HG02973 (cell line): ENCODE data around the gene PNPLA5.

Source experiments
- ATAC-seq: cut with Tn5 transposase; IDR thresholded peaks from one replicate; pipeline ENCODE4 v1.9.1; 2021; ENCODE audit warnings: moderate library complexity; ENCODE audit not compliant: unreplicated experiment

PNPLA5 gene

DNA sequence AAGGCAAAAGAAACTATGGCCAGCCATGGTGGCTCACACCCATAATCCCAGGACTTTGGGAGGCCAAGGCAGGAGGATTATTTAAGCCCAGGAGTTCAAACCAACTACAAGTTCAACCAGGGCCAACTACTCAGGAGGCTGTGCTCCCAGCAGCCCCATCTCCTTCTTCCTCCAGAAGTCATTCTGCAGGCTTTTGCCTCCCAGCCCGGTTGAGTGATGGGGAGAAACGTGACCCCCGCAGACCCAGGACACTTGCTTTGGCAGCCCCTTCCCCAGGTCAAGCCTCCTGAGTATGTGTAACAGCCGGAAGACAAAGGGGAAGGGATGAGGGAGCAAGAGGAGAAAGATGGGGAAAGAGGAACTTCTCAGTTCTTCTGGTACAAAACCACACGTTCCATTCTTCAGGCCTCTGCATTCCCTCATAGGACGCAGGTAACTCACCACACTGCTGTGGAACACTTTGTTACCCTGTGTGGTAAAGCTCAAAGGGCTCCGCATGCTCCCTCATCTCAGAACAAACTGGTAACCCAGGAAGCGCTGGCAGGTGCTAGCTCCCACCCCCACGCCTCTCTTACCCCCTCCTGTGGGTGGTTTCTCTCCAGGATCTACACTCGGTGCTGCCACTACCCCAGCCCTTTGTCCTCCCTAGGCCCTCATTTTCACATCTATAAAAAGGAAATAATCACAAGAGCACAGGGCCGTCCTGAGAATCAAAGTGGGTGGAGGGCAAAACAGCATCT lies 33.5 kb downstream of the PNPLA5 start:
- no peak for ATAC-seq

DNA sequence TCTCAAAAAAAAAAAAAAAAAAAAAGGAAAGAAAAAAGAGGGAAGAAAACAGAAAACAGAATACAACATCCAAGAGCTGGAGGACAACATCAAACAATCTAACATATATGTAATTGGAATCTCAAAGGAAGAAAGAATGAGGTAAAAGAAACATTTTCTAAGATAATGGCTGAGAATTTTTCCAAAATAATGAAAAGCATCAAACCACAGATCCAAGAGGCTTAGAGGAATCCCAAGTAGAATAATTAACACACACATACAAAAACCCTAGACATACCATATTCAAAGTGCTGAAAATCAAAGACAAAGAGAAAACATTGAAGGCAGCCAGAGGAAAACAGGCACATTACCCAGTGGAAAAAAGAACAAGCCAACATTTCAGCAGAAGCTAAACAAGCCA lies 34.4 kb downstream of the PNPLA5 start:
- ATAC-seq, result no peak

DNA sequence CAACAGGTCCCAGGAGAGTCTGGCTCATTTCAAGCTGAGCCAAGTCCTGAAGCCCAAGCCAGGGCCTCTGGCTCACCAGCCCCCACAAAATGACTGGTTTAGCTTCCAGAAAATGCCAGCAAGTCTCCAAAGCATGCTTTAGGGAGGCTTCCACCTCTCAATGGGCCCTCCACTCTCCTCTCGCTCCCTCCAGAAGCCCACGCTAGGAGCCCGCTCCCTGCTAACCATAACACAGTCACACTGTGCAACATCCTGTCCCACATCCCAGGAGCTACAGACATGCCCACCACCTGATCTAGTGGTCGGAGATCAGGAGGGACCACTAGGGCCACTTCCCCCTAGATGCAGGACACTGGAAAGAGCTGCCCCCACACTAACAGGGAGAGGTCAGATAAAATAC lies 36.4 kb downstream of the PNPLA5 start:
- no peak for ATAC-seq

DNA sequence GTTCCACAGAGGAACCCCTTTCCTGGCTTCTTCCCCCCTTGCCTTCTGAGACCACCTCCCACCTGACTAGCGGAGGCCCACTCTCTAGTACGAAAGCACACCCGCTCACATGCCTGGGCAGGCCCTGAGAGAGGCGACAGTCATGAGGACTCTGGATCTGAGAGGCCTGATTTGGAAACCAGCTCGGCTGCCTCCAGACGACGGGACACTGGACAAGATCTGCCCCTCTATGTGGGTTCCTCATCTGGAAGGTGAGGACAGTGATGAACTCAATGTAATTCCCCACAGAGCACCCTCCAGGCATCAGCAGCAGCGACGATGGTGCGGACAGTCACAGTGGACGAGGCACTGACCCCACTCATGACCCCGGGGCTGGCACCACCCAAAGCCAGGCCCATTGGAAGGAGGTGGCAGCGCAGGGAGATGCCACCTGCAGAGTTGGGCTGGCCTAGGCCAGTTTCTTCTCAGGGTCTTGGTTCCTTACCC lies 37.0 kb downstream of the PNPLA5 start:
- ATAC-seq, result no peak

DNA sequence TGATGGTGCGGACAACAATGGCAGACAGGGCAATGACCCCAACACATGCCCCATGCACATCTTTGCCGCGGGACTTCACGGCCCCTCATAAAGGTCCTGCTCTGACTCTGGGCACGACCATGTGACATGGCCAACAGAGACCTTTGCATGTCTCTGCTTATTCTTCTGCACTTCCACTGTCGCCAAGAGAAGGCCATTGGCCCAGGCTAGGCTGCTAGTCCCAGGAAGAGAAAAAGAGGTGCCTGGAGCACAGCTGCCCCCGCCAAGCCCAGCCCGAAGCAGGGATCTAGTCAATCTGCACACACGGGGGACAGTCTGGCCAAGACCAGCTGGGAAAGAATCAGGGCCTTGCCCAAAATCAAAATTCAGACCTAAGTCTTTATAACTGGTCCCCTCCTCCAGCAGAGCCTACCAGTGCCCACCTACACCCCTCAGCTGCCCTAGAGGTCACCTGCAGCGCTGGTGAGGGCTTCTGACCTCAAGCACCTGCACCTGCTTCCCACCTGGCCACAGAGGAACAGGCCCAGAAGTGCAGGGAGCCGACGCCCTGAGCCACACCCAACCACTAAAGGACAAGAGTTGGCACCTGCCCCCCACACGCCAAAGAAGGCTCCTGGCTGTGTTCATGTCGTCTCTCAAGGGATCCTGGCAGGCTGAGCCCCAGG lies 37.6 kb downstream of the PNPLA5 start:
- no peak for ATAC-seq

DNA sequence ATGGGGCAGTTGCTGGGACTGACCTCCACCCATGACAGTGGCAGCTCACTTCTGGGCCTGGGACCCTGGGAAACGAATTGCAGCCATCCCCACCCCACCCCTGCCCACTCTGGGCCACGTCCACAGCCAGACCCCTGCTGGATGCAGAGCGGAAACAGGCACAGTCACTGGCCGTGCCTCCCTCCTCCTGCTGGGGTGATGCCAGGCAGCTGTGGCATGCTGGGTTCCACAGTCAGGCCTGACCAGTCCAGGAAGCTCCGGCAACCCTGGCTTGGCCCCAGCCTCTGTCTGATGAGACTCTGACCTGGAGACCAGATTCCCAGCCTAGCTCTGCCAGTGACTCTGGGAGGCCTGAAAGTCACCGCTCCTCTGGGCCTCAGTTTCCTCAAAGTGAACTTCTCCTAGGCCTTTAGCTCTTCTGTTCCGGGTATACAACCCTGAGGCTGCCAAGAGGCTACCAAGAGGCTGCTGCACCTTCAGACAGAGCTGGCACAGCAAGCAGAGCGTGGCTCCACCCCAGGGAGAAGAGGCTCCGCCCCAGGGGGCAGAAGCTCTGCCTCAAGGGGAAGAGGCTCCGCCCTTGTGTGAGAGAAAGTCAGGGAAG lies 38.4 kb downstream of the PNPLA5 start:
- ATAC-seq, result no peak

DNA sequence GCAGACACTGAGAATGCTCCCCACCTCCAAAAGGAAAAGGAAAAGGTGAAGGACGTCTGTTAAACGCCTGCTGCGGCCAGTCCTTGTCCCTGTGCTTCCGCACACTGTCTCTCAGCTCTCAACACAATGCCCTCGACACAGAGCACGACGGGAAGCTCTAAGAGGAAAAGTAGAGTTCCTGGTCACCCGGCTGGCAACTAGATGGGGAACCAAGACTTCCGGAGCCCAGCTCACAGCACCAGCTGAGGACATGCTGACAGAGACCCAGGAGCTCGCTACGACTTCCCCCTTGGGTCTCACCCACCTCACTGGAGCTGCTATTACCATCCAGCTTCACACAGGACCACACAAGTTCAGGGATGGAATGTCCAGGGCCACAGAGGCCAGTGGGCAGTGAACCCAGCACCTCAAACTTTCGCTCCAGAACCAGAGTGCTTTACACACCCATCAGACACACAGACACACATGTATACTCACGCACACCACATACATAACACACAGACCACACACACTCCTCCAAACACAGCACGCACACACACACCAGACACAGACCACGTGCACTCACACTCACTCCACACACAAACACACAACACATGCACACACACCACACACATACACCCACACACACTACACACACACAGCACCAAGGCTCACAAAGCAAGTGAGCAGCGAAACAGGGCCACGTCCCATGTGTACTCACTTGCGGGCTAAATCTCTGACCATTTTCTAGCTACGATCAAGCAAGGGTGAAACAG lies 39.1 kb downstream of the PNPLA5 start:
- no peak for ATAC-seq

DNA sequence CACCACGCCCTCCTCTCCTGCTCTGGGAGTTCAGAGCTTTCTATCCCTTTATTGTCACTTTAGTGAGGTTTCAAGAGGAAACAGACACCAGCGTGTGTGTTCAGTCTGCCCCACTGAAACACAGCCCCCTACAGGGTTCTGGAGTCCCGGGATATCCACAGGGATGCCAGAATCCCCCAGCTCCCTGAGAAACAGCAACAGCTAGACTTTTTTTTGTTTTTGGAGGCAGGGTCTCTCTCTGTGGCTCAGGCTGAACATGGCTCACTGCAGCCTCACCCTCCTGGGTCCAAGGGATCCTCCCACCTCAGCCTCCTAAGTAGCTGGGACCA lies 39.9 kb downstream of the PNPLA5 start:
- no peak for ATAC-seq

DNA sequence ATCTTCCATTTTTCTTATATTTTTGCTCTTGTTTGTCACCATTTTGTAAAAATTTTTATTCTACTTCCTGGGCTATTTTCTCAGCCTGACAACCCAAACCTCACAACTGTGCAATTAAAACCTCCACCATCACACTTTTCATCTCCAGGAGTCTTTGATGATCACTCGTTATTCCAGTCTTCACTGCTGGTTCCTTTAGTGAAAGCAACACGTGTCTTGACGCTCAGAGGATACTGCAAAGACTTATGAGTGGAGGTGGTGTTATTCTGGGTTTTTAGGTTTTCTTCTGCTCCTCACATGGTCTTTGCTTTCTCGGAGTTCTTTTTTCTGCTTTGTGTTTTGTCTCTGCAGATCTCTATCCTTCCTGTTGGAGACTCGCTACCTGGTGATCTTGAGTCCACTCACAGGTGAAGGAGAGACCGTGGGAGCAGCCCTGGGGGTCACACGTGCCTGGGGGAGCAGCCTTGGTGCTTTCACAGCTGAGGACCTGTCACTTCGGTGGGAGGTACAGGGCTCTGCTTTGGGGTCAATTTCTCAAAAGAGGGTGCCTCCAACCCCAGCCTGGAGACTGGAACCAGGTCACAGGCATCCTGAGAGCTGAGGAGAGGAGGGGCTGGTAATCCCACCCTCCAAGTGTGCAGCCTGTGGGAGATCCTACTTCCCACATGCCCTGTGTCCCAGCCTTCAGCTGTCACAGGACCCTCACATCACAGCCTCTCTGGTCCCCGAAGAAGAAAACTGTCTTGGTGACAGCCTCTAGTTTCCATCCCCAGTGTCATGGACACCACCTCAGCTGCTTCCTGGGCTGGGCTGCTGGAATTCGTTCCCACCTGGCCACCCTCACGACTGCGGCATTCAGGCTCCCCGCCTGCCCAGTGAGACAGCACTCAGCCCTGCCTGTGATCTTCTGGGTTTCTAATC lies 40.5 kb downstream of the PNPLA5 start:
- no peak for ATAC-seq

DNA sequence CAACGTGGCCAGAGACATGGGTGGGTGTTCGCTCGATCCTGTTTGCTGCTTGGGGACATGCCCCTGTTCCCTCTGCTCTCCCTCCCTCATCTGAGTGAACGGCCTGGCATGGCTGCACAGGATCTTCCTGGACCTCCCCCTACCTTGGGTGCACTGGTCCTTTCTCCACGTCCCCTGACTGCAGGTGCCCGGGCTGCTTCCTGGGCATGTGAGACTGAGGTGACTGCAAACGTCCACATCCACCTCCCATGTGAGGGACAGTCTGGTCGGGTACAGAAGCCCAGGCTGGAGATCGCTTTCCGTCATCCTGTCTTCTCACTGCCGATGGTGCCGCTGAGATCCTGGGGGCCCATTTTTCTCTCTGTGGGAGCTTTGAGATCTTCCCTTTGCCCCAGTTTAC lies 41.3 kb downstream of the PNPLA5 start:
- no peak for ATAC-seq

DNA sequence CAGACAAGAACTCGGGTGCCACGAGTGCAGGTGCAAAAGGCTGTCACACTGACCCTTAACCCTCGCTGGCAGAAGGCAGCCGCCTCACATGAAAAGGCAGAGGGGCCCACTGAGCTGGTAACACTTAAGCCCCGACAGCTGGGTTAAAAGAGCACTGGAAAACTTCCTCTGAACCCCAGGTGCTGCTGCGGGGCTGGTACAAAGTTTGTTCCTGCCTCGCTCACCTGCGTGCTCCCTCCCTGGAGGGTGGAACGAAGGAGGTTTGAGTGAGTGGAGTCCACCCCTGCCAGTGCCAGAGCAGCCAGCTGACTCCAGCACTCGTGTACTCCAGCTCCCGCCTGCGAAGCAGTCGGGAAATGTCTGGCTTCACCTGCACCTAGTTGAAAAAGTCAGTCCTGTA lies 42.1 kb downstream of the PNPLA5 start:
- no peak for ATAC-seq

DNA sequence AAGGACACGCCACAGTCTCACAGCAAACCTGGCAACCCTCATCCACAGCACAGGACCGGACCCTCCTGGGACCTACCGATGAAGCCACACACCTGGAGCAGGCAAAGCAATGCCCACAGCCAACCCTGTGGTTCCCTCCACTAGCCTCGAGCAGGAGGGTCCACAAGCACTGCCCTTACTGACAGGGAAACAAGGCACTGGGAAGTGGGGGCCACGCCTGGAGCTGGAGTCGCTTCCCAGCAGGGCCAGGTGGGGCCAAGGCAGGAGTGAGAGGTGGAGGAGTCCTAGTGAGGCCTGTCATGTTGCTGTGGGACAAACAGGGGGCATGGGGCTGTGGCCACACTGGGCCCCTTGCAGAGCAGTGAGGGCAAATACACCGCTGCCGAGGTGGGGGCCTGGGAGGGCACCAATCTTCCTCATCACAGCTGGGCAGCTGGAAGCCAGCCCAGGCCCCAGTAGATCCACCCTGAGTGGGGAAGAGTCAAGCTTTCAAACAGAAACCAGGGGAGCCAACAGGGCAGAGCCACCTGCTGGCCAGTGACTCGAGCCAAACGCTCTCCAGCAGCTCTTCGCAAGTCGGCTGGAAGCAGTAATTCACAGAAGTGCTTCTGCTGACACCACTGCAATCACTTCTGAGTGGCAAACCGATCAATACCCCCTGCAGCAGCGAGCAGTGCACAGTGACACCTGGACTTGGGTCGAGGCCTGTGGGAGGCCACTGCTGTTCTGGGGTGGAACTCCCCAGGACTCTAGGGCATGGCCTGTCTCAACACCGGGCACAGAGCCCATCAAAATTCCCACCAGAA lies 43.2 kb downstream of the PNPLA5 start:
- ATAC-seq, result no peak

DNA sequence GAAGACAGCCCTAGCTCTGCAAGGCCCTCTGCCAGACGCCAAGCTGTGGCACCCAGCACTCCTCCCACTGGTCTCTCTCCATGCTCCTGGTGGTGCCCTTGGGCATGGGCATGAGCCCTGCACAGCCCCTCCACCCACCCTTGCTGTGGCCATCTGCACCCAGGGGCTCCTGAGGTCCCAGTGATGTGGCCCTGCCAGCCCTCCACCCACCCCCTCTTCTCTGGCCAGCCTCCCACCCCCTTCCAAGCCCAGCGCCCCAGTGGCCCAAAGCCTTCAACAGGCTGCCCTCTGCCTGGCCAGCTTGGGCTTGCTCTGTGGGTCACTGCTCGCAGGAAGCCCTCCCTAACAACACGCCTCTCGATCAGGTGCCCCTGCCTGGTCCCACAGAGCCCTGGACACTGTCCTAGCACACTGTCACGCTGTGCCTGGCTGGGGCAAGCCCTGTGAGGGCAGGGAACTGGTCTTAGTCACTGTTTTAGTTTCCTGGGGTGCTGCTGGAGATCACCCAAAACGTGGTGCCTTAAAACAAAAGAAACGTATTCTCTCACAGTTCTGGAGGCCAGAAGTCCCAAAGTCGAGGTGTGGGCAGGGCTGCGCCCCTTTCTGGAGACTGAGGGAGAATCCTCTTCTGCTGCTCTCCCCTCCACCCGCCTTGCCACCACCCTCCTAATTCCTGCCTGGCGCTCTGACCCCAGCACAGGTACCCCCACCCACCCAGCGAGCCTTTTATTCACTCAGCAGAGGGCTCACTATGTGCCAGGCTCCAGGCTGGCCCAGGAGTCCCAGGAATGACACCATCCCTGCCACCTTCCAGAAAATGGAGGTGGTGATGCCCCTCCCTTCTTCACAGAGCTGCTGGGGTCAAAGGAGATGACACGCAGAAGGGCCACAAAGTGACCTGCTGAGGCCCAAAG lies 44.2 kb downstream of the PNPLA5 start:
- ATAC-seq, result no peak

DNA sequence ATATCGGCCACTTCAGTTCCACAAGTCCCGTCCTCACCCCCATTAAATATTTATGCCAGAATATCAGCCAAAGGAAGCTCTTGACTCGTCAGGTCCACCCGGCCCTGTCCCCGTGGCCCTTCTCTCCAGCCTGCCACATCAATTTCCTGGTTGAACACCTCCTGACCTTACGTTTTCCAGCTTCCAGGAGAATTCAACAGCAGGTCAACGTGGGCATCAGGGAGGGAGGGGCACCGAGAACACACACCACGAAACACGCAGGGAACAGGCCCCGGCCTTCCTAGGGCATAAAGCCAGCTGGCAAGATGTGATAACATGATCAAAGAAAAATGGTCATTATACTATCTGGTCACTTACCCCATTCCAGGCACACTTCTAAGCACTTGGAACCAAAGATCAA lies 44.8 kb downstream of the PNPLA5 start:
- no peak for ATAC-seq

DNA sequence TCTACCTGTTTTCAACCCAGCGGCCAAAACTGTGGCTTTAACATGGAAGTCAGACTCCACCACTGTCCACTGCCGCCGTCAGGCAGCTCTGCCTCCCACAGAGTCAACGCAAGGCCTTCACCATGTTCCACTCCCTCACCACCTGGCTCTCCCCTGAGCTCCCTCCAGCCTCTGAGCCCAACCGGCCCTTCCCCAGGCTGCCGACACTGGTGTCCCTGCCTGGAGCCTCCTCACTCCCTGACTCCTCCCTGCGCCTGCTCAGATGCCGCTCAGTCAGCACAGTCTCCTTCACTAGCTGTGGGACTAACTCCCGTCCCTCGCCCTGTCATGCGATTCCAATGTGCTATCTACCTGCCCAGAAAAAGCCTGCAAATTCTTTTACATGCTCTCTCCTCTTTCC lies 45.8 kb downstream of the PNPLA5 start:
- no peak for ATAC-seq

DNA sequence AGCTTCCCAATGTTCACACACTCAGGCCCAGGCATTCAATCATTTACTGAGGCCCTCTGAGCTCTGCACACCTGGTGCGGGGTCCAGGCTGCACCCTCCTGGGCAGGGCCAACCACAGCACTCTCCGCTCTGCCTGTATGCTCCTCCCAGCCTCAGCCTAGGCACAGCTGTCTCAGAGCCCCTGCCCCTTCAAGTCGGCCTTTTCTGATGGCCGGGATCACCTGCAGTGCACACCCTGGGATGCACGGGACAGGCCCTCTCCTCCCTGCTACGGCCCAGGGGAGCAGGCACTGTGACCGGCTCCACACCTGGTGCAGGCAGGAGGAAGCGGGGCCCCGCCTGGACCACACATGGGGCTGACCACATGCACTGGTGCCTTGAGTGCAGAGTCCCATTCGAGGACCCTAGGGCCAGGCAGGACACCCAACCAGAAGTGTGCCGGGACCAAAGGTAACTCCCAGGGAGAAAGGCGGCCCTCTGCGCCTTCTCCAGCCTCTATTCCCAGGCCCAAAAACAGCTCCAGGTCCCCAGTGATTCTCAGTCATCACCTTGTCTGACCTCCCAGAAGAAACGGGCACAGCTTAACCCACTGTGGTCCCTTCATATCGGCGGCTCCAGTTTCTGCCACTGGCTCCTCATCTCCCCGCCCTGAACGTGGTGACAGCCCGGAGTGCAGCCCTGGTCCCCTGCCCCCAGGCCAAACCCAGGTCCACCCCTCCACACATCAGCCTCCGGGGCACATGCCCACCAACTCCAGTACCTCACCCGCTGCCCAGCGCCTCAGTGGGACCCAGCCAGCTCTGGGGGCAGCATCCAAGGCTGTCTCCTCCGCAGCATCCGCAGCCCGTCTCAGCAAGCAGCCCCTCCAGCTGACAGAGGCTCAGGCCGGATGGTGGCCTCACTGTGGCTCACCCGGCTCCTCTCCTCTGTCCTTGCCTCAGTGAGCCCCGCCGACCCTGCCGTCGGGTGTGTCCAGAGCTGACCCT lies 47.0 kb downstream of the PNPLA5 start:
- no peak for ATAC-seq

DNA sequence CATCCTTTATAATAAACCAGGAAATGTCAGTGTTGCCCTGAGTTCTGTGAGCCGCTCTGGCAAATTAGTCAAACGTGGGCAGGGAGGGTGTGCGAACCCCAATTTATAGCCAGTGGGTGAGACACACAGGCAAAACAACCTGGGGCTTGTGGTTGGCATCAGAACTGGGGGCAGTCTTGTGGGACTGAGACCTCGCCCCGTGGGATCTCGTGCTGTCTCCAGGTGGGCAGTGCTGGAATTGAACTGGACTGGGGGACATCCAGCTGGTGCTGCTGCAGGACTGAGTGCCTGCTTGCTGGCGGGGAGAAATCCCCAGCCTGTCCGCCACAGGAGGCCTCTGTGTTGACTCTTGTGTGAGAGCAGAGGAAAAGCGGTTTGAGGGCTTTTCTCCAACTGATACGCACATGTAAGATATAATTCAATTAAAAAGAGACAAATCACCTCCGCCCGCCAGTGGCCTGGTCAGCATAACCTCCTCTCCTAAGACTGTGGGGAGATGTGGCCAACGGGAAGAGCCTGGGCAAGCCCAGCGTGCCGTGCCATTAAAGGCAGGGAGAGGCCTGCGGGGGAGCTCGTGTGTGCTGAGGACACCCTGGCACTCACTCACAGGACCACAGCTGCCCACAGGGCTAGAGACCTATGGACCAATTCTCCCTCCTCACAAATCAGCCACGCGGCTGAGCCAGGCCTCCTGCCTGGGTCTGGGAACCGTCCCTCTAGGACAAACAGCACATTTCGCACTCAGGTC lies 47.9 kb downstream of the PNPLA5 start:
- no peak for ATAC-seq
